ENCODE data around the gene SPAG17.
A peak's percentile ranks its signal among the peaks of the same experiment; 100 is the strongest.
"Not testable (repeated sequence)": the region's sequence is repeated elsewhere in the genome, so short reads cannot be mapped to it uniquely, and the experiment has no call there.

The SPAG17 gene

DNA sequence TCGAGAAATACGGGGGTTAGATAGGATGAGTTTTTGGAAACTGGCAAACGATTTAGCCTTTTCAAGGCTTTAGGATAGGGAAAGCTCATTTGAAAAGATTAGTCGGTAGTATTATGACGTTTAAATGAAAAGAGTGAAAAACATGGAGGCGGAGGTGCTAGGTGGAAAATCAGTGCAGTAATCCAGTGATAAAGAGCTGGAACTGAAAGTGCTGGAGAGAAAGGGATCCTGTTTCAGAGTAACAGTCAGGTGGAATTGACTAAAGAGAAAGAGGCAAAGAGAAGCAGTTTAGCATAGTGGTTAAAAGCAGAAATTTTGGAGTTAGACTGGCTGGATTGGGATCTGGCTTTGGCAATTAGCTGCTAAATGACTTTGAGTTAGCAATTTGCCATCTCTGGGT lies 254.5 kb downstream of the SPAG17 start:
- peak; percentile 1 for DNase-seq (ENCODE audit: low read depth, low spot score)
- H3K4me3 ChIP-seq (ENCODE audit: low read depth, low read length), result peak overlapping the region; percentile 71
- TF ChIP-seq, protein P1, sequence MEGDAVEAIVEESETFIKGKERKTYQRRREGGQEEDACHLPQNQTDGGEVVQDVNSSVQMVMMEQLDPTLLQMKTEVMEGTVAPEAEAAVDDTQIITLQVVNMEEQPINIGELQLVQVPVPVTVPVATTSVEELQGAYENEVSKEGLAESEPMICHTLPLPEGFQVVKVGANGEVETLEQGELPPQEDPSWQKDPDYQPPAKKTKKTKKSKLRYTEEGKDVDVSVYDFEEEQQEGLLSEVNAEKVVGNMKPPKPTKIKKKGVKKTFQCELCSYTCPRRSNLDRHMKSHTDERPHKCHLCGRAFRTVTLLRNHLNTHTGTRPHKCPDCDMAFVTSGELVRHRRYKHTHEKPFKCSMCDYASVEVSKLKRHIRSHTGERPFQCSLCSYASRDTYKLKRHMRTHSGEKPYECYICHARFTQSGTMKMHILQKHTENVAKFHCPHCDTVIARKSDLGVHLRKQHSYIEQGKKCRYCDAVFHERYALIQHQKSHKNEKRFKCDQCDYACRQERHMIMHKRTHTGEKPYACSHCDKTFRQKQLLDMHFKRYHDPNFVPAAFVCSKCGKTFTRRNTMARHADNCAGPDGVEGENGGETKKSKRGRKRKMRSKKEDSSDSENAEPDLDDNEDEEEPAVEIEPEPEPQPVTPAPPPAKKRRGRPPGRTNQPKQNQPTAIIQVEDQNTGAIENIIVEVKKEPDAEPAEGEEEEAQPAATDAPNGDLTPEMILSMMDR (IDR thresholded peaks at IDR 0.05; ENCODE audit: low read depth, low read length), result no peak
- in situ Hi-C loops (cut with HindIII; ENCODE audit: low sequenced_read_pairs), result no loop called here

DNA sequence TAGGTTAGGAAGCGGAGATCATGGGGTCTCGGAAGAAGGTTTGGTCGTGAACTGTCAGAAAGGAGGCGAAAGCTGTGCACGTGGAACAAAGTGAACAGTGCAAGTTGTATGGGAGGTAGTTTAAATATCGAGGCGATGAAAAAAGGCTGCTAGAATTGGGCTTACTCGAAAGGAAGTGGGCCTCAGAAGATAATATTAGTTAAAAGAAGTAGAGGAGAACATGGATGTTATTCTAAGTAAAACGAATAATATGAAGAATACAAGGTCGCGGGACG lies 254.9 kb downstream of the SPAG17 start:
- in situ Hi-C loops (cut with HindIII; ENCODE audit: low sequenced_read_pairs), result no loop called here
- TF ChIP-seq, protein P1 (IDR thresholded peaks at IDR 0.05; ENCODE audit: low read depth, low read length), result no peak
- peak; percentile 1 for DNase-seq (ENCODE audit: low read depth, low spot score)
- H3K4me3 ChIP-seq (ENCODE audit: low read depth, low read length), result peak overlapping the region; percentile 71

DNA sequence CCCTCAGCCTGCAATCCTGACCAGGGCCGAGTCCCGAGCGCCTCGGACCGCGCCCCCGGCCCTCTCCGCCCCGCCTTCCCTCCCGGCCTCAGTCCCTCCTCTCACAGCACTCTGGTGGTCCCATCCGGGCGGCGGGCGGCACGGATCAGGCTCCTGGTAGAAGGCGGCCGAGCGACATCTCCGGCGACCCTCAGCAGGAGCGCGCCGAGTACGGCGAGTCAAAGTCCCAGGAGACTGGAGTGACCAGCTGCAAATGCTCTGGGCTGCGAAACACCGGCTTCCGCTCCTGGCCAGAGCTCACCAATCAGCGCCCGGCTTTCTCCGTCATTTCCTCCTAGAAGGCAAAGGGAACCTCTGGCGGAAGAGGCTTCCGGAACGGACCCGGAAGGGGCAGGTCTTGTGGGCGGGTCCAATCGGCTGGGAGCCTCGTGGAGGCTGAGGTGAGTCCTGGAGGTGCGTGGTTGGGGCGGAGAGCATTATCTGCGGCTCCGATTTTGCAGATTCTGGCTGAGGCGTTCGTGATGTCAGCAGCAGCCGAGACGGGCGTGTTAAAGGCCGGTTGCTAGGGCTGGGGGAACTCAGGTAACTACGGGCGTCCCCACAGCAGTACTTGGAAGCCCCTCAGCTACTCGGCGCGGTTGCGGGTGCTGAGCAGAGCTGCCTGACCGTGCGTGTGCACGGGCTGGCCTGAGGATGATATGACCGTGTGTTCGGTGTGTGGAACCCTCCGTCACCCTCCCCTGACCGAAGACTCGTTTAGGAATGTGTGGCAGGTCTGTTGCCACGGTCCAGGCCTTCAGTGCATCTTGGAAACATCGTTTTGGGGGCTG lies 255.5 kb downstream of the SPAG17 start, which contains the start of the genes GDAP2 and WDR3:
Gene GDAP2, minus strand, starts transcription at position 279 of the 830 bp plus-strand sequence. CDS start 9,264 bp downstream, outside the sequence.
Gene WDR3, plus strand, starts transcription at position 397 of the 830 bp plus-strand sequence. CDS start 3,581 bp downstream, outside the sequence.
- peak; percentile 97 for DNase-seq (ENCODE audit: low read depth, low spot score)
- H3K4me3 ChIP-seq (ENCODE audit: low read depth, low read length), result peak within 1 kb of the TSS; percentile 71
- in situ Hi-C loops (cut with HindIII; ENCODE audit: low sequenced_read_pairs), result no loop called here
- TF ChIP-seq, protein P1 (IDR thresholded peaks at IDR 0.05; ENCODE audit: low read depth, low read length), result no peak

DNA sequence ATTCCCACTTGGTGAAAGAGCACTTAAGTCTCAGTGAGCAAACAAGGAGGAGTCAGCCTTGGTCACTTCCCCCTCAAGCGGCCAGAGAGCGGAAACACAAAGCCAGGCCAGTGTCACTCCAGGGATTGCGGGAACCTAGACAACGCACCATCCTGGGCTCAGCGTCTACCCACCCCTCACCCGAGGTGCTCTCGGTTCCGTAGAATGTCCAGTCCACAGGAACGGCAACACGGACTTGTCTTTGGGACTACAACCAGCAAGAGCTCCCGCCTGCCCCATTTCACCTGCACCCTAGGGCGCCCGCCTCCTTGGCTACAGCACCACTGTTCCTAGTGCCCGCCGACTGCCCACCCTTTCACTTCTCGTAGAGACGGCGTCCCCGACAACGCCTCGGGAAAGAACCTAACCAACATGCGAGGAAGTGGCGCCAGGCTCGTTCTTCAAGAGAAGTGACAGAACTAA lies 256.1 kb downstream of the SPAG17 start:
- in situ Hi-C loops (cut with HindIII; ENCODE audit: low sequenced_read_pairs), result no loop called here
- H3K4me3 ChIP-seq (ENCODE audit: low read depth, low read length), result peak overlapping the region; percentile 71
- TF ChIP-seq, protein P1 (IDR thresholded peaks at IDR 0.05; ENCODE audit: low read depth, low read length), result peak; percentile 26
- DNase-seq (ENCODE audit: low read depth, low spot score), result peak; percentile 60

DNA sequence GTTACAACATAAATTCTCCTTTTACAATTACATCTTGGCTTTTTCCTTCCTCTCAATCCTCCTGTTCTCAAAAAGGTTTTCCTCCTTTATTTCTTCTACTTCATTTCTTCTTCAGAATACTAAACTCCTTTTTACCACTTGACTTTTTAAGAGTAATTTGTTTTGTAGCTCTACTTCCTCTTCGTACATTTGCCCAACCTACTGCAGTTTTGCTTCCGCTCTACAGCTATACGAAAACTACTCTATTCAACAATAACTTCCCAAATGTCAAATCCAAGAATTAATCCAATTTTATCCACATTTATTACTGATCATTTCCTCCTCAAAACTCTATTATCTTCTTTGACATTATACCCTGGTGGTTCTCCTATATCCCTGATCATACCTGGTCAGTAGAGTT lies 259.0 kb downstream of the SPAG17 start:
- H3K4me3 ChIP-seq (ENCODE audit: low read depth, low read length), result no peak overlapping the region
- no peak for DNase-seq (ENCODE audit: low read depth, low spot score)
- TF ChIP-seq, protein P1 (IDR thresholded peaks at IDR 0.05; ENCODE audit: low read depth, low read length), result no peak
- in situ Hi-C loops (cut with HindIII; ENCODE audit: low sequenced_read_pairs), result no loop called here

DNA sequence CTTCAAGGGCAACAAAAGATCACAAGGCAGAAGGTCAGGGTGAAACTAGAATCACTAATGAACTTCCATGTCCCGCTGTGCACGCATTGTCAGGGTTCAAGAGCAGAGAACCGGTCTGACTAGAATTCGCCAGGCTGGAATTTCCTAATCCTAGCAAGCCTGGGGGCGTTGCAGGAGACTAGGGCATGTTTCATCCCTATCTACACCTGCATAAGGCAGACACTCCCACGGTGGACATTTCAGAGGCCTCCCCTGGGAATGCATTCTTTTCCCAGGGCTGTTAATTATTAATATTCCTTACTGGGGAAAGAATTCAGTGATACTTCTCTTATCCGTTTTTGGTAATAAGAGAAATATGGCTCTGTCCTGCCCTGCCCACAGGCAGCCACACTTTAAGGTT lies 262.3 kb downstream of the SPAG17 start:
- H3K4me3 ChIP-seq (ENCODE audit: low read depth, low read length); in situ Hi-C loops (cut with HindIII; ENCODE audit: low sequenced_read_pairs); DNase-seq (ENCODE audit: low read depth, low spot score): not testable (repeated sequence)

DNA sequence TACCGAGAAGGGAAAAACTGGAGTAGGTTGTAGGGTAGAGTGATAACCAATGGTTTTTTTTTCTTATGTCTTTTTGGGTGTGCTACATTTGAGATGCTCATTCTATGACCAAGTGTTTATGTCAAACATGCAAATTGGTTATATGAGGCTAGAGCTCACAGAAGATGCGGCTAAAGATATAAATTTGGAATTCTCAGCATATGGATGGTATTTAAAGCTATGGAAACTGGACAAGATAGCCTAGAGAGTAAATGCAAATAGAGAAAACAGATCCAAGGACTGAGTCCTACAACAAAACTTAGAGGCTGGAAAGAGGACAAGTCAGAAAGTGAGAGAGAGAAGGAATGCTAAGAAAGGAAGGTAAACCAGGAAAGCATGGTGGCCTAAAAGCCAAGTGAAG lies 263.0 kb downstream of the SPAG17 start:
- TF ChIP-seq, protein P1 (IDR thresholded peaks at IDR 0.05; ENCODE audit: low read depth, low read length), result no peak
- no peak overlapping the region for H3K4me3 ChIP-seq (ENCODE audit: low read depth, low read length)
- in situ Hi-C loops (cut with HindIII; ENCODE audit: low sequenced_read_pairs), result no loop called here
- DNase-seq (ENCODE audit: low read depth, low spot score), result no peak
